Mesodermal cell (in vitro differentiated cells): ENCODE measurements around the gene CD2.

ENCODE experiments used
- H3K27ac ChIP-seq: 2 replicates; pipeline ENCODE4 v1.7.0; 2013; ENCODE audit warnings: mild to moderate bottlenecking, low read depth, low read length, moderate library complexity; ENCODE audit not compliant: severe bottlenecking
- H3K36me3 ChIP-seq: 2 replicates; pipeline ENCODE4 v1.7.1; 2013; ENCODE audit warnings: mild to moderate bottlenecking, low read length, moderate library complexity; ENCODE audit not compliant: control insufficient read depth, insufficient read depth
- H3K4me1 ChIP-seq: one replicate; pipeline ENCODE4 v1.7.1; 2013; ENCODE audit warnings: mild to moderate bottlenecking, low read length; ENCODE audit not compliant: insufficient read depth, control insufficient read depth, poor library complexity, severe bottlenecking
- H3K4me3 ChIP-seq: 2 replicates; pipeline ENCODE4 v1.7.0; 2013; ENCODE audit warnings: low read length, control low read depth, mild to moderate bottlenecking; ENCODE audit not compliant: insufficient read depth, poor library complexity, severe bottlenecking; ENCODE audit errors: extremely low read depth
- H3K9me3 ChIP-seq: 2 replicates; pipeline ENCODE4 v1.7.1; 2013; ENCODE audit warnings: mild to moderate bottlenecking, low read length, moderate library complexity; ENCODE audit not compliant: control insufficient read depth
- WGBS, 2 experiments: methylation state at CpG; one replicate each; pipeline ENCODE4 v1.1.5; 2013; ENCODE audit warnings: missing lambda C conversion rate in 2 of 2; ENCODE audit not compliant: insufficient coverage in 2 of 2; 5-methylcytosine and 5-hydroxymethylcytosine counted together

The CD2 gene

DNA sequence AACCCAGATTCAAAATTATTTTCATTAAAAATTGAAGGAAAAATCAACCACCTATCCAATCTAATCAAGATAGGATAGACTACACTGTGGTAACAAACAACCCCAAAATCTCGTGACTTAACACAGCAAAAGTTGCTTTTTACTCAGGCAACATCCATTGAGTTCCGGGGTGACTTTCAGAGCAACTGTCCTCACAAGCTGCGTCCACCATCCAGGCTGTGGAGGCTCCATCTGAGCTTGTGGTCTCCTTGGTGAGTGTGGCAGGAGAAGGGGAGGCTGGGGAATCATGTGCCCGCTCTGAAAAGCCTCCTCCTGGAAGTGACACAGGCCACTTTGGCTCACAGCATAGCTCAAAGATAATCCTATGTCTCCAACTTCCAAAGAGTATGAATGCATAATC, 52.4 kb downstream of the CD2 start:
- no peak overlapping the region for H3K4me3 ChIP-seq
- H3K9me3 ChIP-seq: no peaks in the 10 kb centered on the region
- 82 to 95% methylated on average over 2 to 3 of the region's 4 CpGs for WGBS, 2 experiments
- no peak overlapping the region for H3K27ac ChIP-seq
- H3K36me3 ChIP-seq: no peaks in the 10 kb centered on the region
- H3K4me1 ChIP-seq: no peaks in the 10 kb centered on the region

DNA sequence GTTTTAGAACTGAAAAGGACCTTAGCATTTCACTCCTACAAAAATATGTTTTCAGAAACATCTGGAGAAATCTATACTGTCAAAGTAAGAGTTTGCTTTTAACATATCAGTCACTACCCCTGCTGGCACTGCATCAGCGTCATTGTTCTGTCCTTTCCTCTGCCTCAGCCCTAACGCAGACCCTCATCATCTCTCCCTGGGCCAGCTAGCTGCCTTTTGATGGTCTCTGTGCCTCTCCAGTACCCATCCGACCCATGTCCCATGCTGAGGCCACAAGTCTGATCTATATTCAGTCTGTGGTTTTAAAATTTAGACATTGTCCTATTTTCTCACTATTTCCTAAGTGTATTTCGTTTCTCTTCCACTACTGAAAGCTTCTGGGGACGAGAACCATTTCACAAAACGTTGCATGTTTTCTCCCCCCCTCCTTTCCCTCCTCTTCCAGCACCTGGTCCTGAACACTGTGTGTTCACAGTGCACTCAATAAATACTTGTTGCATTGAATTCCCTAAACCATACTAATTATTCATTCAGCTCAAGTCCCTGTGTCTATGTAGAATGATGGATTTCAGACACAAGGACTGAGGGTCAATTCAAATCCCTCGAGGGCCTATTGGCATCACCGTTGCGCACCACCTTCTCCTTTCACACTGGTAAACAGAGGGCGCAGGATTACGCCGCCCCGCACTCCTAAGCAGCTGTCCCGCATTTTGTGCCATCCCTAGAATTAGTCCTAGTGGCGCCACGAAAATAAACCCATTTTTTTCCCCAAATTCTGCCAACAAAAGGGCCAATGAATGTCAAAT, 53.4 kb downstream of the CD2 start:
- no peak overlapping the region for H3K4me3 ChIP-seq
- WGBS, 2 experiments: 83 to 88% methylated on average over 12 to 15 of the region's 16 CpGs
- no peaks in the 10 kb centered on the region for H3K36me3 ChIP-seq
- H3K4me1 ChIP-seq: no peaks in the 10 kb centered on the region
- H3K27ac ChIP-seq: no peak overlapping the region
- H3K9me3 ChIP-seq: no peaks in the 10 kb centered on the region

DNA sequence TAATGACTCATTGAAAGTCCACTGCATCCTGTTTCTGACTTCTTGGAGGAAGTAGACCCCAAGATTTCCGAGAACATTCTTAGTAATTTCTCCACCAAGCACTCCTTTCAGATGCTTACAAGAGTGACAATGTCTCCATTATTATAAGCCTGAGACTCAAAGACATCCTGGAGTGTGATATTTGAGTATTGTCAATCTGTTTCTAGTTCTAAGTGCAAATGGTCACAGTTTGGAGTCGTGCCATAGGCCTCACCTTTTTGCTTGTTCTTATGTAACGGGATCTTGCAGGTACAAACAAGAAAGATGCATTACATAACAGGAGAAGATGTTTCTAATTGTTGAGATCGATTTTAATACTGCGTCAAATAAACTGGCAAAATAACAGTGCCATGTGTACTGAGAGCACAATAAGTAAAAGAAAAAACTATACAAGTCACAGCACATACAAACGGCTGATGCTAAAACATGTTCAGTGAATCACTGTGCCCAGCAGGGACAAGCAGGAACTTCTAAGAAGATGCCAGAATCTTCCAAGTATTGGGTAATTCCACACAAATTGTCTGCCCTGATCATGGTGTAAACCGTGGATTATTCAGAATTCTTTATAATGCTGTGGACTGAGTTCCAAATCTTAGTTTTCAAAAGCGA, 54.1 kb downstream of the CD2 start:
- Histone ChIP-seq H3K4me3 (no peak overlapping the region), H3K9me3 (no peaks in the 10 kb centered on the region), H3K27ac (no peak overlapping the region), H3K4me1 (no peaks in the 10 kb centered on the region), H3K36me3 (no peaks in the 10 kb centered on the region)
- whole genome bisulfite sequencing, 2 experiments: 91% methylated on average over 5 to 8 of the region's 8 CpGs

DNA sequence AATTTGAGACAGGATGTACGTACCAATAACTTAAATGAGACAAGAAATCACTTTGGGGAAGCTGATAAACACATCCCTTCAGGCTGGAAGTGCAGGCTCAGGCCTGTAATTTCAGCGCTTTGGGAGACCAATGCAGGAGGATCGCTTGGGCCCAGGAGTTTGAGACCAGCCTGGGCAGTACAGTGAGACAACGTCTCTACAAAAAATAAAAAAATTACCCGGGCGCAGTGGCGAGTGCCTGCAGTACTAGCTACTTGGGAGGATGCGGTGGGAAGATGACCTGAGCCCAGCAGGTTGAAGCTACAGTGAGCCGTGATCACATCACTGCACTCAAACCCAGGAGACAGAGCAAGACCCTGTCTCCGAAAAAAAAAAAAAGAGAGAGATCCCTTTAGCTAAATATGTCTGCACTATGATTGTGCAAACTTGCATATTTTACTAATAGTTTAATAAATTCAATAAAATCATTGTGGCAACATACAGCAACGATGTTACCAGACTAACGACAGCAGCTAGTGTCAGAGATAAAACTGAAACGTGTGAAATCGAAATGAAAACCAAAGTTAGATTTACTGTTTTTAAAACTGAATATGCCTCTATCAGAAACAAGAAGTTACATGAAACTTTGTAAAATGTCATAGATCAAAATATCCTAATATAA, 54.7 kb downstream of the CD2 start:
- Histone ChIP-seq H3K27ac (no peak overlapping the region), H3K36me3 (no peaks in the 10 kb centered on the region), H3K4me1 (no peaks in the 10 kb centered on the region), H3K9me3 (no peaks in the 10 kb centered on the region), H3K4me3 (no peak overlapping the region)
- 94 to 97% methylated on average over 8 to 9 of the region's 14 CpGs for WGBS, 2 experiments

DNA sequence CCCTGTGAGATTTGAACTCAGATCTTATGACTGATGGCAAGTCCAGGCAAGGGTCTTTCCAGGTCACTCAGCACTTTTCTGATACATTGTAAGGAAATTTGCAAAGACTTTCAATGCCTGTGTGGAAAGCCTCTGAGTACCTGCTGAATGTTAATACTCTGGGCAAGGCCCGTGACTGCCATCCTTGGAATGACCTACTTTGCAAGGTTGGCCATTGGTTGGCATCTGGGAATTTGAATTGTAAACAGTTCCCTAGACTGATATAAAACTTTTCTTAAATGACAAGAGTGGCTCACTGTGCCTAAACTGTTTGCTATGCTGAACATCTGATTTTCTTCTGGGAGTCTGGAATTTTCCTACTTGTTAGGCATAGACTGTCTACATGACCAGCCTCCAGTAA, 57.1 kb downstream of the CD2 start:
- Histone ChIP-seq H3K4me3 (no peak overlapping the region), H3K4me1 (no peaks in the 10 kb centered on the region), H3K27ac (no peak overlapping the region), H3K36me3 (no peaks in the 10 kb centered on the region), H3K9me3 (no peaks in the 10 kb centered on the region)
- 100% methylated on average over 1 of the region's 1 CpG for WGBS, 2 experiments

DNA sequence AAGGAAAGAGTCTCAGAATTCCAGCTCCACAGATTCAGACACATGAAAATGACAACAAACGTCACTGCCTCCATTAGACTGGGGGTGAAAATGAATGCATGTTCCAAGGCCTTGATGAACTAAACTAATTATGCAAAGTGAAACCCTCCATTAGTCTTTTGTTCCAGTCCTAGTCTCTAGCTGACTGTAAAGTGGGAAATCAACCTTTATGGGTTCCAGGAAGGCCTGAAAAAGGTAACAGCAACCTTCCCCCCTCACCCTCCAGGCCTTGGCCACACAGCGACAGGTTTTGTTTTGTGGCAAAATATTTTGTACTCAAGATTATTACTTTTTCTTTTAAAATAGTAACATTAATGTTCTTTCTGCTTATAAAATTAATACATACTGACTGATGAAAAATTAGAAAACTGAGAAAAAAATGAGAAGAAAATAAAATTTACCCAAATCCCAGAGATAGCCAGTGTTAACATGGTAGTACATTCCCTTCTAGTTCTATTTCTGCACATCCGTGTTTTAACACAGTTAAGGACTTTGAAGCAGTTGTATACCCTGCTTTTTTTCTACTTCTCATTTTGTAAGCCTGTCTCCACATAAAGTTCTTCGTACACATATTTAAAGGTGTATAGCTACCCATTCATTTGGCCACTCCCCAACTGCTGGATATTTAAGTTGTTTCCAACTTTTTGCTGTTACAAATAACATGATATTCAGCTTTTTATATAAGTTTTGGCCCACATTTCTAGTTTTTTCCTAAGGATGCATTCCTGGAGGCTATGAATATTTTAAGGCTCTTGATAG, 60.9 kb downstream of the CD2 start:
- Histone ChIP-seq H3K36me3 (no peaks in the 10 kb centered on the region), H3K27ac (no peak overlapping the region), H3K4me1 (no peaks in the 10 kb centered on the region), H3K4me3 (no peak overlapping the region), H3K9me3 (no peaks in the 10 kb centered on the region)
- 100% methylated on average over 1 to 2 of the region's 4 CpGs for WGBS, 2 experiments

DNA sequence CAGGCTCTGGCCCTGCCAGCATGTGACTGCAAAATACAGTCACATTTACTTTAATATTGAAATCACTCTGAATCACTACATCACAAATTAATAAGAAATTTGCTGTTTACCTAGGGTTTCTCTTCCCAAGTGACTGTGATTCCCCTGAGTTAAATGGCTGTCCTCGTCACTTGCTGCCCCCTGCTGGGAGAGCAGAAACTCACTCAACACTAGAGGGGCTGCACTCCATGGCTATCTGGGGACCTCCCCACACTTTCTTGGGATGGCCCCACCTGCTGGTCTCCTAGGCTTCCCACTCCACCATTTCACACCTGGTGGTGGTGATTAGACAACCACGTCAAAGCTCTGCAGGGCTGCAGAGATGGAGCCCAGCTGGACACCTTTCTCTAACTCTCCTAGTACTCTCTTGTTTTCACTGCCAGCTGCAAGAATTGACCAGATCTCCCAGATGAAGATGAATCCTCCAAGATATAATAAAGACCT, 63.4 kb downstream of the CD2 start:
- Histone ChIP-seq H3K4me3 (no peak overlapping the region), H3K4me1 (no peaks in the 10 kb centered on the region), H3K27ac (no peak overlapping the region), H3K36me3 (no peaks in the 10 kb centered on the region), H3K9me3 (no peaks in the 10 kb centered on the region)
- 68% methylated on average over 2 of the region's 2 CpGs; no CpG with 5 or more reads in 1 of the 2 experiments for WGBS, 2 experiments
